RPMI7951 (cell line): Measurements from ENCODE around the gene TYW5. TPM values are rescaled to one million over a fixed set of nuclear protein-coding genes. Genes with fewer than 3 reads are reported as not detected.
A peak's percentile ranks its signal among the peaks of the same experiment; 100 is the strongest.
"Not testable (repeated sequence)": the region's sequence is repeated elsewhere in the genome, so short reads cannot be mapped to it uniquely, and the experiment has no call there.

ENCODE experiments used
- DNase-seq: peaks from one replicate; pipeline ENCODE4 v3.0.0-alpha.2; 2012; ENCODE audit warnings: low read depth
- total RNA-seq: library from RNA; depleted of rRNA; stranded (reverse); fragments of >200 nt; shearing (Covaris generic); gene quantifications from 2 replicates; pipeline ENCODE4 v1.2.3, GENCODE V29; 2014; rRNA removed

The TYW5 gene
- total RNA-seq, 1 experiment from 2014 or later, result 9.1 TPM

DNA sequence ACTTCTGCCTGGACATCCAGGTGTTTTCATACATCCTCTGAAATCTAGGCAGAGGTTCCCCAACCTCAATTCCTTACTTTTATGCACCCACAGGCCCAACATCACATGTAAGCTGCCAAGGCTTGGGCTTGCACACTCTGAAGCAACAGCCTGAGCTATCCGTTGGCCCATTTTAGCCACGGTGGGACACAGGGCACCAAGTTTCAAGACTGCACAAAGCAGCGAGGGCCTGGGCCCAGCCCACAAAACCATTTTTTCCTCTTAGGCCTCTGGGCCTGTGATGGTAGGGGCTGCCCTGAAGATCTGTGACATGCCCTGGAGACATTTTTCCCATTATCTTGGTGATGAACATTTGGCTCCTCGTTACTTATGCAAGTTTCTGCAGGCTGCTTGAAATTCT is 38.3 kb downstream of the TYW5 start:
- no peak for DNase-seq

DNA sequence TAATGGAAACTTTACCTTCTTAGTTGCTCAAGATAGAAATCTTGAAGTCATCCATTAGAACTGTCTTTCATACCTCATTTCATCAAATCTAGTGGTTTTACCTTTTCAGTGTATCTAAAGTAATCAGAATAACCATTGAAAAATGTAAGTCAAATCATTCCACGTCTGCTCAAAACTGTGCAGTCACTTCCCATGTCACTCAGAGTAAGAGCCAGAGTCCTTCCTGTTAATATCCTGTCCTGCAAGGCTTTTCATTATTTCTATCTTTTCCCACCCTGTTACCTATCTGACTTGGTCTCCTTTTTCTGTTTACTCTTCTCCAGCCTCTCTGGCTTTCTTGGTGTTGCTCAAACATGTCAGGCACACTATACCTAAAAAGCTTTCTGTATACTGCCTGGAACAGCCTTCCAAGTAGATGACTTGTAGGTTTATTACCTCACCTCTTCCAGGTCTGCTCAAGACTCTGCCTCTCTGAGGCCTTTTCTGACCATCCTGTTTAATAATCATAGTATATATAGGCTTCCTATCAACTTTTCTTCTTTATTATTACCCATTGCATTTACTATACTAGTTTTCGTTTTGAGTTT is 40.8 kb downstream of the TYW5 start:
- no peak for DNase-seq

DNA sequence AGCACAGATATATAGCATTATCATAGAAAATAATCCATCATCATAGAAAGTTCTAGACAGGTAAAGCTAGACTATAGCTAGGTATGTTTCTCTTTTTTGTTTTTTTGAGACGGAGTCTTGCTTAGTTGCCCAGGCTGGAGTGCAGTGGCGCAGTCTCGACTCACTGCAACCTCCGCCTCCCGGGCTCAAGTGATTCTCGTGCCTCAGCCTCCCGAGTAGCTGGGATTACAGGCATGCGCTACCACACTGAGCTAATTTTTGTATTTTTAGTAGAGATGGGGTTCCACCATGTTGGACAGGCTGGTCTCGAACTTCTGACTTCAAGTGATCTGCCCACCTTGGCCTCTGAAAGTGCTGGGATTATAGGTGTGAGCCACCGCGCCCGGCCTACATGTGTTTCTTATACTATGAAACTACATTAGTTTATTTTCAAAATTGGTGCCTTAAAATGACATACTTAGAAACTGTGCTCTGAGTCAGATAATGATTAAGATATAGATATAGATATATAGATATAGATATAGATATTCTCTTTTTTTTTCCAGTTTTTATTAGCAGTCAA is 42.7 kb downstream of the TYW5 start:
- DNase-seq, result not testable (repeated sequence)

DNA sequence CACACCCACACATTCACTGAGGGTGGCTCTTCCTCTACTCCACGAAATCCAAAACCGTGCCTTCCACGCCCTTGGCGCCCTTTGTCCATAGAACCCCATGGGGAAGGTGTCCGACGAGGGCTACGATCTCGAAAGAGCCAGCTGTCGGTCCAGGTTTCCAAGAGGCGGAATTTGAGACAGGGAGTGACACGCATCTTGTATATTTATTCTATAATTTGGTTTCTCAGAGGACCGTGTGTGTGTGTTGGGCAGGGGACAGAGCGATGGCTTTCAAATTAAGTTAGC is 43.5 kb downstream of the TYW5 start:
- no peak for DNase-seq

DNA sequence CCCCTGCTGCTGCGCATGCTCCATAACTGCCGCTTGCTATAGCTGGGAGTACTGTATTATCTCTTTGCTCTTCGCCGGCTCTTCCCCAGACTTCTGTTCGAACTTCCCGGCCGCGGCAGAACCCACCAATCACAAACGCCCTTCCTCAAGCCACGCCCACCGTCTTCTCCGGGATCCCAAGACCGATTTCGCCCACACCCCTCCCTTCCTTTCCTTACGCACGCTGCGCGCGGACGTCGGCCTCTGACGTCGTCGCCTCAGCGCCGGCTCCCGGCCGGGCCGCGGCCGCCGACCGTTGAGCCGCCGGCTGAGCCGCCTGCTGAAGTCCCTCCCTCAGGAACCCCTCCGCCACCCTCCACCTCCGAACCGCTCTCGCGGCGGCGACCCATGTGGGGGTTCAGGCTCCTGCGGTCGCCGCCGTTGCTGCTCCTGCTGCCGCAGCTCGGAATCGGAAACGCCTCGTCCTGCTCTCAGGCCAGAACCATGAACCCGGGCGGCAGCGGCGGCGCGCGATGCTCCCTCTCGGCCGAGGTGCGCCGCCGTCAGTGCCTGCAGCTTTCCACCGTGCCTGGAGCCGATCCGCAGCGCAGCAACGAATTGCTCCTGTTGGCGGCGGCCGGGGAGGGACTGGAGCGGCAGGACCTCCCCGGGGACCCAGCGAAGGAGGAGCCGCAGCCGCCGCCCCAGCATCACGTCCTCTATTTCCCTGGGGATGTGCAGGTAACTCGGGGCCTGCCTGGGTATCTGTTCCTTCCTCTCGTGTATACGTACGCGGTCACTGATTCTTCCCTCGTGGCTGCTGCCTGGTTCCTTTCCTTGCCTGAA is 44.0 kb downstream of the TYW5 start, which contains the start of gene C2orf69:
C2orf69 (plus strand) TSS at position 242 of the 825 bp plus-strand sequence; CDS start at position 388, 146 bp downstream.
- DNase-seq, result peak; percentile 98

DNA sequence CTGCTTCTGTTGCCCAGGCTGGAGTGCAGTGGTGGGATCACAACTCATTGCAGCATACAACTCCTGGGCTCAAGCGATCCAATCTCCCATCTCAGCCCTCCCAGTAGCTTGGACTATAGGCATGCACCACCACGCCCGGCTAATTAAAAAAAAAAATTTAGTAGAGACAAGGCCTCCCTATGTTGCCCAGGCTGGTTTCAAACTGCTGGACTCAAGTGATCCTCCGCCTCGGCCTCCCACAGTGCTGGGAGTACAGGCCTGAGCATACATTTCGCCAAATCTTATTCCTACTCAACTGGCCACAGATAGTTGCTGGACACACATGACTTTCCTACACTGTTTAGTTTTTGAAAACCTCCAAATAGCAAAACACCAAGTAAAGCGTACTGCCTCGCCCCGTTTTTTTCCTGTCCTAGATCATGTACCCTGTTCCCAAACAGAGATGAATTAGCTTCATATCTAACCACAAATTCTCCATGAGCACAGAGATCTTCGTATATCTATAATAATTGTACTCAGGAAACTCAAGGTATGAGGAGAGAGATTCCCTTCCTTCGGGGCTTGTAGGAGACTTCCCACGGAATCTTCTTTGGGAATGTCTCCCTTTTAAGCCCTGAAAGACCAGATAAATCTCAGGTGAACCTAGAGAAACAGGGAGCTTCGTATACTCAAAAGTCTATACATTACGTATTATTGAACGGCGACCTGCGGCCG is 44.8 kb downstream of the TYW5 start:
- no peak for DNase-seq

DNA sequence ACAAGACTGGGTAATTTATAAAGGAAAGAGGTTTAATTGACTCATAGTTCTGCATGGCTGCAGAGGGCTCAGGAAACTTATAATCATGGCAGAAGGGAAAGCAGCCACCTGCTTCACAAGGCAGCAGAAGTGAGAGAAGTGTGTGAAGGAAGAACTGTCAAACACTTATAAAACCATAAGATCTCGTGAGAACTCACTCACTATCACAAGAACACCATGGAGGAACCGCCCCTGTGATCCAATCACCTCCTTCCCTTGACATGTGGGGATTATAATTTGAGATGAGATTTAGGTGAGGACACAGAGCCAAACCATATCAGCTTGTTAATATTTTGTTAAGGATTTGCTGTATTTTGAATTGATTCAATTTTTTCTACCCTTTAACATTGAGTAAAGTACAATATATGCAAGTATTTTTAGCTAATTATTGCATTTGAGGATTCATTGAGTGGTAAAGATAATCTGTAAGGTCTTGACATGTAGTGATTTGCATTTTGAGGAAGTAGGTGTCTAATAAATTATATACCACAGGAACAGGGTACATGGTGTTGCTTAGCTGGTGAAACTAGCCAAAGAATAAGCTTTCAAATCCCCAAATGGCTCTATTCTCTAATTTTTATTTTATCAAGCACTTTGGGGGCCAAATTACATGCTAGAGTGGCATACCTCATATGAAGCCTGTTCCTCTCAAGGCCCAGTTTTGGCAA is 48.1 kb downstream of the TYW5 start:
- no peak for DNase-seq

DNA sequence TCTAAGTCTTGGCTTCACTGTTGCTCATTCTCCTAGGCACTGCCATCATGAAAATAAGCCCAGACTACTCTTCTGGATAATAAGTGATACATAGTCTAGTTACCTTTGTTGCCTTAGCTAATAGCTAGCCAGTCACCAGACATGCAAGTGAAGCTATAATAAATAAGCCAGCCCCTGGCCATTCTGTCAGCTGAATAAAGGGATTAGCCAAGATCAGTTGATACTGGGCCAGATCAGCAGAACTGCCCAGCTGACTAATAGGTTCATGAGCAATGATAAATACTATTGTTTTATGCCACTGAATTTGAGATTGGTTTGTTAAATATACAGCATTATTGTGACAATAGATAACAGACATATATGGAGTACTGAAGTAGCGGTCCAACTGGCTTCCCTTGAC is 52.2 kb downstream of the TYW5 start:
- no peak for DNase-seq

DNA sequence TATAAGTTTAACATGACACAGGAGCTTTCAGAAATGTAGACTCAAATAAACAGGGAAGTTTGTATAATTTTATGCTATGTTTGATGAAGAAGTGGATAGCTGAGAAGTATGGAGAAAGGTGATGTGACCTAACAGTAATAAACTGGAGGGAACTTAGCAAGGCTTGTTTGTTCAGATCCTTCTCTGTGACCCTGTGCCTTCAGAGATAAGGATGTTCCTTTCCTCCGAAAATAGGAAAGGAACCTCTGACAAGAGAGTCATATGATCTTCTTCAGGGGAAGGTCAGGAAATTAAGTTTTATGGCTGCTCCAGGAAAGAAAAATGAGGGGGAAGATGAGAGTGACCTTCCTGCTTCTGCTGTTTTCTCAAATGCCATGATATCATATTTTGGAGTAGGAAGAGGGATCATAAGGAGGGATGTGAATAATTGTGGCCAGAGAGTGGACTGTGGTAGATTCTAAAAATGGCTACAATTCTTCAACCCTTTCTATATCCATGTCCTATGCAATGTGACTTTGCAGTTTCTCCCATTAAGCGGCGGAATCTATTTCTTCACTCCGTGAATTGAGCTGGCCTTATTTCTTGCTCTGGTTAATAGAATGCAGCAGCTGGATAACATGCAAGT is 52.7 kb downstream of the TYW5 start:
- DNase-seq, result no peak

DNA sequence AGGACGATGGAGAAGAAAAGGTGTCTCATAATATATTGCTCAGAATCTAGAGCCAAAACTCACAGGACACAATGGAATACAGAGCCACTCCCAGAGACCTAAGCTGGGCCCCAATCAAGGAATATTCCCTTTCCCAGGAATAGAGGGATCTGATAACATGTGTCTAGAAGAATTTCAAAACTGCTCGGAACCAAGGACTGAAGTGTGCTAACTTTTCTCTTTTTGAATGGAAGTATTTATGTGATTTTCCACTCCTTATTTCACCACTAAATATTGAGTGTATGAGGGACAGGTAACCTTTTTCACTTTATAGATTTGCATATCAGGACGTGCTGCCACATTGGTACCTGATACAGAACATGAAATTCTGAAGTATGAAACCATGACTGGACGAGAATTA is 53.3 kb downstream of the TYW5 start:
- DNase-seq, result no peak

DNA sequence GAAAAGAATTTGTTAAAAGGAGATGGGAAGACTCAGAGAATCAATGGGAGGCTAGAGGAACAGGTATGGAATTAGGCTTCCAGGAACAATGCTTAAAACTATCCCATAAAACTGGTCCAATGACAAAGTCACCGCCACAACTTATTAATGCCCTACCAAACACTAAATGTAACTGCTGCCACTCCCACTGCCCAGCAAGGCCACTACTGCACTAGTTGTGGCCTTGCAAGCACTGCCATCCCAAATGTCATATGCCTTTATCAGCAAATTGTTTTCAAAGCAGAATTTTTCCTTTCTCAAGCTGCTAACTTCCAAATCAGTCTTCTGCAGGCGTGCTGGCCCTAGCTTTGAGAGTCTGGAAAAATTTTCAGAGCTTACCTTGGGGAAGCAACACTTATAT is 58.7 kb downstream of the TYW5 start:
- no peak for DNase-seq

DNA sequence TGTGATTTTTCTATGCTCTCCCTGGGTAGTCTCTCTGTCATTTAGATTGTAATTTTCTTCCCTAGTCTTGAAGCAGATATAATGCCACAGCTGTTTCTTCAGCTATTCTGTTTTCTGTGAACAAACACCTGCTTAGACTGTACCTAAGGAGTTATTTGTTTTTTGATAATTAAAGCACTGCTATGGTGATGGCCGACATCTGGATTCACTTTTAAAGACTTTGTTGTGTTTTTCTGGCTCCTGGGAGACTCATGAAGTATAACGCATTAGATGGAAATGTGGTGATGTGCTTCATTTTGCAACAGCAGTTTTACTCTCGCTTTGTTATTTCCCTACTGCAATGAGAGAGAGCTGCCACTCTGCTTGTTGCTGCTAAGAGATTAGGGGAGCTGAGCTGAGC is 59.9 kb downstream of the TYW5 start:
- DNase-seq, result no peak

DNA sequence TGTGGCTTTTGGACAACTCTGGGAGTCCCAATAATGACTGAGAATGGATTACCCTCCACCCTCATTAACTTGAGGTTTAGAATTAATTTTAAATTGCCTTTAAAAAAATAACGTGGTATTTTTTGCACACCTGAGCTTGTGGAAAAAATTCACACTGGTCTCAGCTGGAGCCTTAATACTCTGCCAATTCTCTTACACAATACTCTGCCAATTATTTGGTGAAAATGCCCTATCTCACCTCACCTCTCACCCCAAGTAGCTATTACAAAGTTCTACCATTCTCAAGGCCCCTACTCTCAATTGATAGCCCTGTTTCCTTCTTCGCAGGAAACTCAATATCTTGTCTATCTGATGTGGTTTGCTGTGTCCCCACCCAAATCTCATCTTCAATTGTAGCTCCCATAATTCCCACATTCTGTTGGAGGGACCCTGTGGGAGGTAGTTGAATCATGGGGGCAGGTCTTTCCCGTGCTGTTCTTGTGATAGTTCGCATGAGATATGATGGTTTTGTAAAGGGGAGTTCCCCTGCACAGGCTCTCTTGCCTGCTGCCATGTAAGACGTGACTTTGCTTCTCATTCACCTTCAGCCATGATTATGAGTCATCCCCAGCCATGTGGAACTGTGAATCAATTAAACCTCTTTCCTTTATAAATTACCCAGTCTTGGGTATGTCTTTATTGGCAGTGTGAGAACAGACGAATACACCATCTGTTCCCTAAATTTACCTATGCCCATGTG is 71.6 kb downstream of the TYW5 start:
- DNase-seq, result no peak

DNA sequence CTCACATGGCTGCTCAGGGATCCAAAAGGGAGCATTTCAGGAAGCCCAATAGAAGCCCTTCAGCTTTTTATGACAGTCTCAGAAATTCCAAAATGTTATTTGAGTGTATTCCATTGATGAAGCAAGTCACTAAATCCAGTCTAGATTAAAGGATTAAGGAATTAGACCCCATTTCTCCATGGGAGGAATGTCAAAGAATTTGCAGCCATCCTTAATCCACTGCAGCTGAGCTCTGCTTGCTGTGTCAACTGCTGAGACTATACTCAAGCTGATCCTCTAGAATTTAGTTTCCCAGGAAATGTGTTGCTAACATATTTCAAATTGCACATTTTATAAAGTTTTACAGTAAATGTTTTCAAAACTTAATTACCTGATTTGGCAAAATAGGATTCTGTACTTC is 72.6 kb downstream of the TYW5 start:
- no peak for DNase-seq

Other genes with a start within 250 kb of the TYW5 start
- 3.0 and 3.1 TPM in 2 replicates for gene FTCDNL1, start 104.3 kb downstream of the TYW5 start, total RNA-seq
- 22.5 and 22.6 TPM in 2 replicates for gene C2orf69, start 44.2 kb downstream of the TYW5 start, total RNA-seq
- gene MAIP1, start 91 bp upstream of the TYW5 start, total RNA-seq, result 31.5 and 40.6 TPM in 2 replicates